ENCODE results near the gene KIDINS220. TPM values are rescaled to one million over a fixed set of nuclear protein-coding genes. Genes with fewer than 3 reads are reported as not detected.

KIDINS220 gene
- total and polyA plus RNA-seq, 2 of the 13 experiments (the other 11 are each of a cell fraction or from before 2014, with no cell fraction given), result 25.2 to 32.3 TPM

DNA sequence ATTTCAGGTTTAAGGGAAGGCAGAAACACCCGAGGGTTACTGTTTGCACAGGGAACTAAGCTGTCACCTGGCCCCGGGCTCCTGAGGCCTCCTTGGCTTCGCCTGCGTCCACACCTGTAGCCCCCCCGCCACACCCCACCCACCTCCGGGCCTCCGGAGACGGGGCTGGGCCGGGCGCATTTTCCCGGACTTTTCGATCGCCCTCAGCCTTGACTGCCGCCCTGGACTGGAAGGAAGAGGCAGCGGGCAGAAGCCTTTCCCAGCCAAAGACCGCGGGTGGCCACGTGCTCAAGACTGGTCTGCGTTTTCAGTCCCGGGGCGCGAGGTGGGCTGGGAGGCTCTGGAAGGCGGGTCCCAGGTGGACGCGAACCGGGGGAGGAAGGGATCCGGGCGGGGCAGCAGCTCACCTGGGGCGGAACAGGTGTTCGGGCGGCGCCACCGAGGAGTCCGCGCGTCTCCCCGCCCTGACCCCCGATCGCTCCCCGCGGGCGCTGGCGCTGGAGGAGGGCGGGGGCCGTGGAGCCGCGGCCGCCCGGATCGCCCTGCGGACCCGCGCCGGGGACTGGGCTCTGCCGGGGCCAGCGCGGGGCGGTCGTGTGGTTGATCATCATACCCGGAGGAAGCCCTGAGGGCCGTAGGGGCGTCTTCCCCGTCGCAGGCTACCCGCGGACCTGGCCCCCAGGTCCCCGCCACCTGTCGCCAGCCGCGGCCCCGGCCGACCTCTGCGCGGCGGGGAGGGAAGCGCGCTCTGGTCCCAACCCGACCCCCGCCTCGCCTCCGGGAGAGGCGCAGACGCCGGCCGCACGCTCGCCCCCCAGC is 152.3 kb downstream of the KIDINS220 start (continued):
- TF ChIP-seq TOPORS (CRISPR knock-in tag; IDR thresholded peaks at IDR 0.05) (peak; percentile 59; the same call in 1 of the 2 replicates), RFXAP (CRISPR knock-in tag; IDR thresholded peaks at IDR 0.05; ENCODE audit: borderline replicate concordance) (0 out of 2 replicates have a peak, but pooled peaks have one; percentile 58), KDM6A (CRISPR knock-in tag; IDR thresholded peaks at IDR 0.05; ENCODE audit: low read depth) (no peak), KMT2A (CRISPR knock-in tag; IDR thresholded peaks at IDR 0.05) (peak; percentile 90), ZNF234 (CRISPR knock-in tag; conservative IDR thresholded peaks at IDR 0.05) (peak; percentile 51; the same call in 1 of the 2 replicates), POLR2AphosphoS5 (IDR thresholded peaks at IDR 0.05; ENCODE audit: low read depth, low read length) (peak; percentile 71), ZNF484 (CRISPR knock-in tag; IDR thresholded peaks at IDR 0.05; ENCODE audit: borderline replicate concordance, low read depth) (no peak; the same call in 1 of the 2 replicates), CEBPG (CRISPR knock-in tag; IDR thresholded peaks at IDR 0.05) (no peak), SPEN (CRISPR knock-in tag; IDR thresholded peaks at IDR 0.05; ENCODE audit: low read depth) (peak; percentile 79; the same call in 1 of the 2 replicates), ARNT2 (CRISPR knock-in tag; IDR thresholded peaks at IDR 0.05; ENCODE audit: low read depth) (peak; percentile 27; the same call in 1 of the 2 replicates), ZNF709 (CRISPR knock-in tag; IDR thresholded peaks at IDR 0.05) (peak; percentile 26), SAFB2 (CRISPR knock-in tag; IDR thresholded peaks at IDR 0.05; ENCODE audit: borderline replicate concordance, low read depth) (peak; percentile 34; the same call in 1 of the 2 replicates), ZSCAN12 (CRISPR knock-in tag; IDR thresholded peaks at IDR 0.05) (0 out of 2 replicates have a peak, but pooled peaks have one; percentile 17), ZFP90 (CRISPR knock-in tag; IDR thresholded peaks at IDR 0.05; ENCODE audit: borderline replicate concordance) (peak; percentile 77; the same call in 1 of the 2 replicates), KDM5A (IDR thresholded peaks at IDR 0.05; ENCODE audit: borderline replicate concordance, low read length) (no peak; the same call in 1 of the 2 replicates), ZC3H13 (CRISPR knock-in tag; IDR thresholded peaks at IDR 0.05) (peak; percentile 97), NFKB2 (CRISPR knock-in tag; IDR thresholded peaks at IDR 0.05; ENCODE audit: borderline replicate concordance) (peak; percentile 66), ZMYM3 (CRISPR knock-in tag; IDR thresholded peaks at IDR 0.05) (0 out of 2 replicates have a peak, but pooled peaks have one; percentile 22), TBX2 (CRISPR knock-in tag; IDR thresholded peaks at IDR 0.05; ENCODE audit: borderline replicate concordance) (peak; percentile 83), HDAC1 (CRISPR knock-in tag; IDR thresholded peaks at IDR 0.05) (peak; percentile 89), ZNF564 (CRISPR knock-in tag; IDR thresholded peaks at IDR 0.05) (peak; percentile 70), ZNF317 (CRISPR knock-in tag; IDR thresholded peaks at IDR 0.05) (no peak)
- TF ChIP-seq, protein P1, sequence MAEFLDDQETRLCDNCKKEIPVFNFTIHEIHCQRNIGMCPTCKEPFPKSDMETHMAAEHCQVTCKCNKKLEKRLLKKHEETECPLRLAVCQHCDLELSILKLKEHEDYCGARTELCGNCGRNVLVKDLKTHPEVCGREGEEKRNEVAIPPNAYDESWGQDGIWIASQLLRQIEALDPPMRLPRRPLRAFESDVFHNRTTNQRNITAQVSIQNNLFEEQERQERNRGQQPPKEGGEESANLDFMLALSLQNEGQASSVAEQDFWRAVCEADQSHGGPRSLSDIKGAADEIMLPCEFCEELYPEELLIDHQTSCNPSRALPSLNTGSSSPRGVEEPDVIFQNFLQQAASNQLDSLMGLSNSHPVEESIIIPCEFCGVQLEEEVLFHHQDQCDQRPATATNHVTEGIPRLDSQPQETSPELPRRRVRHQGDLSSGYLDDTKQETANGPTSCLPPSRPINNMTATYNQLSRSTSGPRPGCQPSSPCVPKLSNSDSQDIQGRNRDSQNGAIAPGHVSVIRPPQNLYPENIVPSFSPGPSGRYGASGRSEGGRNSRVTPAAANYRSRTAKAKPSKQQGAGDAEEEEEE (CRISPR knock-in tag; IDR thresholded peaks at IDR 0.05; ENCODE audit: borderline replicate concordance), result peak; percentile 48; the same call in 1 of the 2 replicates
- TF ChIP-seq, protein P2, sequence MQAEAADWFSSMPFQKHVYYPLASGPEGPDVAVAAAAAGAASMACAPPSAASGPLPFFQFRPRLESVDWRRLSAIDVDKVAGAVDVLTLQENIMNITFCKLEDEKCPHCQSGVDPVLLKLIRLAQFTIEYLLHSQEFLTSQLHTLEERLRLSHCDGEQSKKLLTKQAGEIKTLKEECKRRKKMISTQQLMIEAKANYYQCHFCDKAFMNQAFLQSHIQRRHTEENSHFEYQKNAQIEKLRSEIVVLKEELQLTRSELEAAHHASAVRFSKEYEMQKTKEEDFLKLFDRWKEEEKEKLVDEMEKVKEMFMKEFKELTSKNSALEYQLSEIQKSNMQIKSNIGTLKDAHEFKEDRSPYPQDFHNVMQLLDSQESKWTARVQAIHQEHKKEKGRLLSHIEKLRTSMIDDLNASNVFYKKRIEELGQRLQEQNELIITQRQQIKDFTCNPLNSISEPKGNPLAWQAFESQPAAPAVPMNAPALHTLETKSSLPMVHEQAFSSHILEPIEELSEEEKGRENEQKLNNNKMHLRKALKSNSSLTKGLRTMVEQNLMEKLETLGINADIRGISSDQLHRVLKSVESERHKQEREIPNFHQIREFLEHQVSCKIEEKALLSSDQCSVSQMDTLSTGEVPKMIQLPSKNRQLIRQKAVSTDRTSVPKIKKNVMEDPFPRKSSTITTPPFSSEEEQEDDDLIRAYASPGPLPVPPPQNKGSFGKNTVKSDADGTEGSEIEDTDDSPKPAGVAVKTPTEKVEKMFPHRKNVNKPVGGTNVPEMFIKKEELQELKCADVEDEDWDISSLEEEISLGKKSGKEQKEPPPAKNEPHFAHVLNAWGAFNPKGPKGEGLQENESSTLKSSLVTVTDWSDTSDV (CRISPR knock-in tag; IDR thresholded peaks at IDR 0.05), result peak; percentile 63

Measured in HepG2 (cell line).